Measurements from ENCODE around the gene GEMIN2. TPM values are rescaled to one million over a fixed set of nuclear protein-coding genes. Genes with fewer than 3 reads are reported as not detected.

GEMIN2 gene
- total RNA-seq, 2 donors from 2014 or later: 35.2 to 41.7 TPM

- H3K9ac ChIP-seq (ENCODE audit: extremely low read depth, low read length, poor library complexity, severe bottlenecking): no peak overlapping the region
- WGBS, 2 experiments (ENCODE audit: insufficient coverage in 1 of 2, insufficient read length in 1 of 2): 81 to 84% methylated on average over 4 of the region's 4 CpGs
- Mint-ChIP-seq H3K4me1 (peaks cover 19% of the 10 kb centered on the region), H3K9me3 (no peaks in the 10 kb centered on the region), H3K4me3 (peak overlapping the region; percentile 93), H3K27me3 (ENCODE audit: insufficient read depth) (no peaks in the 10 kb centered on the region), H3K27ac (no peak overlapping the region), H3K36me3 (ENCODE audit: low read depth) (peaks cover 17% of the 10 kb centered on the region)
- no peak for TF ChIP-seq CTCF (conservative IDR thresholded peaks at IDR 0.05)
- no peaks in the 10 kb centered on the region for H3K9me3 ChIP-seq (ENCODE audit: control insufficient read depth, low read length)
- H3K4me3 ChIP-seq (ENCODE audit: low read length): peak overlapping the region; percentile 99
- no peak overlapping the region for H3K27ac ChIP-seq (ENCODE audit: low read depth, low read length)
- peaks cover 4% of the 10 kb centered on the region for H3K4me1 ChIP-seq (ENCODE audit: control insufficient read depth, insufficient read depth, low read length)
- peaks cover 27% of the 10 kb centered on the region for H3K36me3 ChIP-seq (ENCODE audit: control insufficient read depth, insufficient read depth, low read length)
- no peaks in the 10 kb centered on the region for H3K27me3 ChIP-seq (ENCODE audit: control insufficient read depth, insufficient read depth, low read length, poor library complexity, severe bottlenecking)
- no peak for DNase-seq
Observed at GRCh38 chr14:39168591-39168990, 54.5 kb downstream of the GEMIN2 start.

- Histone ChIP-seq H3K27ac (ENCODE audit: low read depth, low read length) (no peak overlapping the region), H3K36me3 (ENCODE audit: control insufficient read depth, insufficient read depth, low read length) (peaks cover 18% of the 10 kb centered on the region), H3K4me1 (ENCODE audit: control insufficient read depth, insufficient read depth, low read length) (peaks cover 4% of the 10 kb centered on the region), H3K27me3 (ENCODE audit: control insufficient read depth, insufficient read depth, low read length, poor library complexity, severe bottlenecking) (no peaks in the 10 kb centered on the region), H3K9ac (ENCODE audit: extremely low read depth, low read length, poor library complexity, severe bottlenecking) (peak overlapping the region; percentile 82), H3K9me3 (ENCODE audit: control insufficient read depth, low read length) (no peaks in the 10 kb centered on the region), H3K4me3 (ENCODE audit: low read length) (peak overlapping the region; percentile 99)
- H3K36me3 Mint-ChIP-seq (ENCODE audit: low read depth): peaks cover 16% of the 10 kb centered on the region
- H3K9me3 Mint-ChIP-seq: no peaks in the 10 kb centered on the region
- TF ChIP-seq CTCF (conservative IDR thresholded peaks at IDR 0.05): no peak
- no peaks in the 10 kb centered on the region for H3K27me3 Mint-ChIP-seq (ENCODE audit: insufficient read depth)
- H3K4me3 Mint-ChIP-seq: peak overlapping the region; percentile 93
- WGBS, 2 experiments (ENCODE audit: insufficient coverage in 1 of 2, insufficient read length in 1 of 2): 3 to 4% methylated on average over 7 of the region's 7 CpGs
- no peak for DNase-seq
- H3K27ac Mint-ChIP-seq: peak overlapping the region; percentile 98
- peaks cover 16% of the 10 kb centered on the region for H3K4me1 Mint-ChIP-seq
Observed at GRCh38 chr14:39169541-39169900, 55.4 kb downstream of the GEMIN2 start.

- Histone ChIP-seq H3K9ac (ENCODE audit: extremely low read depth, low read length, poor library complexity, severe bottlenecking) (no peak overlapping the region), H3K4me1 (ENCODE audit: control insufficient read depth, insufficient read depth, low read length) (peaks cover 10% of the 10 kb centered on the region), H3K27me3 (ENCODE audit: control insufficient read depth, insufficient read depth, low read length, poor library complexity, severe bottlenecking) (no peaks in the 10 kb centered on the region), H3K36me3 (ENCODE audit: control insufficient read depth, insufficient read depth, low read length) (peaks cover 23% of the 10 kb centered on the region), H3K4me3 (ENCODE audit: low read length) (no peak overlapping the region), H3K27ac (ENCODE audit: low read depth, low read length) (no peak overlapping the region), H3K9me3 (ENCODE audit: control insufficient read depth, low read length) (no peaks in the 10 kb centered on the region)
- no peaks in the 10 kb centered on the region for H3K9me3 Mint-ChIP-seq
- H3K27me3 Mint-ChIP-seq (ENCODE audit: insufficient read depth): no peaks in the 10 kb centered on the region
- DNase-seq: no peak
- 95 to 97% methylated on average over 3 of the region's 3 CpGs for WGBS, 2 experiments (ENCODE audit: insufficient coverage in 1 of 2, insufficient read length in 1 of 2)
- peaks cover 23% of the 10 kb centered on the region for H3K4me1 Mint-ChIP-seq
- H3K36me3 Mint-ChIP-seq (ENCODE audit: low read depth): peaks cover 27% of the 10 kb centered on the region
- H3K4me3 Mint-ChIP-seq: no peak overlapping the region
- no peak for TF ChIP-seq CTCF (conservative IDR thresholded peaks at IDR 0.05)
- H3K27ac Mint-ChIP-seq: no peak overlapping the region
Observed at GRCh38 chr14:39173198-39173597, 59.1 kb downstream of the GEMIN2 start.
